Measurements from ENCODE around the gene SSBP3.
A peak's percentile ranks its signal among the peaks of the same experiment; 100 is the strongest.

The SSBP3 gene

DNA sequence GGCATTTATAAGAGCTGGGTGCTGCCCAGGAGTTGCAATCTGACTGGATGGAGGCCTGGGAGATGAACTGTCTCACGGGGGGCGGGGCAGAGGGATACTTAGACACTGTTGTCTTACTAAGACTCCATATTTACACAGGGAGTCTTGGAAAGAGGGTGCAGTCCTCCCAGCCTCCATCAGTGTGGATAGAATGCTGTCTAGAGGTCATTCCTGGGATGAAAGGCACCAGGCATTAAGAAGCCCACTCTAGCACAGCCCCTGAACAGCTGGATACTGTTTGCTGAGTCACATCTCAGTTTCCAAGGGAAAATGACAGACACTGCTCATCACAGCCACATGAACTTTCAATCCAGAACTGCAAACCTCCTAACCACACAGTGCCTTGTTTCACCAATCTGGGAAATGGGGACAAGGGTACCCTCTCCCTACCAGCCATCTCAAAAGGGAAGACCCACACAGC lies 43.3 kb downstream of the SSBP3 start:
- Histone ChIP-seq H3K27ac (ENCODE audit: low read length) (no peak overlapping the region), H3K4me2 (ENCODE audit: insufficient read depth, low read length) (no peak overlapping the region), H3K27me3 (ENCODE audit: insufficient read depth, low read length, poor library complexity) (no peaks in the 10 kb centered on the region), H3K4me1 (ENCODE audit: insufficient read depth, low read length) (no peaks in the 10 kb centered on the region), H4K20me1 (ENCODE audit: insufficient read depth, low read length) (peaks cover 76% of the 10 kb centered on the region), H3K79me2 (ENCODE audit: insufficient read depth, low read length) (peaks cover 97% of the 10 kb centered on the region), H3K9me3 (ENCODE audit: insufficient read depth, low read length, severe bottlenecking) (no peaks in the 10 kb centered on the region), H3K4me3 (ENCODE audit: low read depth in 1 of 2, low read length in 2 of 2) (no peak overlapping the region), H3K9ac (ENCODE audit: low read depth, low read length) (no peak overlapping the region), H2AFZ (ENCODE audit: low read depth, low read length) (no peak overlapping the region), H3K36me3 (ENCODE audit: insufficient read depth, low read length) (peaks cover 36% of the 10 kb centered on the region)
- no peak for DNase-seq
- no peak for TF ChIP-seq EZH2 (IDR thresholded peaks at IDR 0.05; ENCODE audit: borderline replicate concordance, low read depth, low read length, severe bottlenecking)
- TF ChIP-seq, protein P1, sequence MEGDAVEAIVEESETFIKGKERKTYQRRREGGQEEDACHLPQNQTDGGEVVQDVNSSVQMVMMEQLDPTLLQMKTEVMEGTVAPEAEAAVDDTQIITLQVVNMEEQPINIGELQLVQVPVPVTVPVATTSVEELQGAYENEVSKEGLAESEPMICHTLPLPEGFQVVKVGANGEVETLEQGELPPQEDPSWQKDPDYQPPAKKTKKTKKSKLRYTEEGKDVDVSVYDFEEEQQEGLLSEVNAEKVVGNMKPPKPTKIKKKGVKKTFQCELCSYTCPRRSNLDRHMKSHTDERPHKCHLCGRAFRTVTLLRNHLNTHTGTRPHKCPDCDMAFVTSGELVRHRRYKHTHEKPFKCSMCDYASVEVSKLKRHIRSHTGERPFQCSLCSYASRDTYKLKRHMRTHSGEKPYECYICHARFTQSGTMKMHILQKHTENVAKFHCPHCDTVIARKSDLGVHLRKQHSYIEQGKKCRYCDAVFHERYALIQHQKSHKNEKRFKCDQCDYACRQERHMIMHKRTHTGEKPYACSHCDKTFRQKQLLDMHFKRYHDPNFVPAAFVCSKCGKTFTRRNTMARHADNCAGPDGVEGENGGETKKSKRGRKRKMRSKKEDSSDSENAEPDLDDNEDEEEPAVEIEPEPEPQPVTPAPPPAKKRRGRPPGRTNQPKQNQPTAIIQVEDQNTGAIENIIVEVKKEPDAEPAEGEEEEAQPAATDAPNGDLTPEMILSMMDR (IDR thresholded peaks at IDR 0.05; ENCODE audit: borderline replicate concordance, extremely low read depth, low read length, poor library complexity, severe bottlenecking): no peak
- no peak; the same call in 2 of the 3 replicates for ATAC-seq (ENCODE audit: insufficient read depth, low read depth)

GRCh38 chr1:54361342-54361741 lies 44.9 kb downstream of the SSBP3 start:
- H3K4me2 ChIP-seq (ENCODE audit: insufficient read depth, low read length): no peak overlapping the region
- DNase-seq (no peak), ATAC-seq (ENCODE audit: insufficient read depth, low read depth) (no peak)
- no peak overlapping the region for H3K27ac ChIP-seq (ENCODE audit: low read length)
- no peaks in the 10 kb centered on the region for H3K9me3 ChIP-seq (ENCODE audit: insufficient read depth, low read length, severe bottlenecking)
- peaks cover 99% of the 10 kb centered on the region for H3K79me2 ChIP-seq (ENCODE audit: insufficient read depth, low read length)
- H3K27me3 ChIP-seq (ENCODE audit: insufficient read depth, low read length, poor library complexity): no peaks in the 10 kb centered on the region
- peaks cover 46% of the 10 kb centered on the region for H3K36me3 ChIP-seq (ENCODE audit: insufficient read depth, low read length)
- H2AFZ ChIP-seq (ENCODE audit: low read depth, low read length): no peak overlapping the region
- TF ChIP-seq, protein P1 (IDR thresholded peaks at IDR 0.05; ENCODE audit: borderline replicate concordance, extremely low read depth, low read length, poor library complexity, severe bottlenecking): peak; percentile 22
- TF ChIP-seq EZH2 (IDR thresholded peaks at IDR 0.05; ENCODE audit: borderline replicate concordance, low read depth, low read length, severe bottlenecking): no peak
- H3K4me3 ChIP-seq (ENCODE audit: low read depth in 1 of 2, low read length in 2 of 2): no peak overlapping the region
- H4K20me1 ChIP-seq (ENCODE audit: insufficient read depth, low read length): peaks cover 84% of the 10 kb centered on the region
- H3K9ac ChIP-seq (ENCODE audit: low read depth, low read length): no peak overlapping the region
- H3K4me1 ChIP-seq (ENCODE audit: insufficient read depth, low read length): no peaks in the 10 kb centered on the region

DNA sequence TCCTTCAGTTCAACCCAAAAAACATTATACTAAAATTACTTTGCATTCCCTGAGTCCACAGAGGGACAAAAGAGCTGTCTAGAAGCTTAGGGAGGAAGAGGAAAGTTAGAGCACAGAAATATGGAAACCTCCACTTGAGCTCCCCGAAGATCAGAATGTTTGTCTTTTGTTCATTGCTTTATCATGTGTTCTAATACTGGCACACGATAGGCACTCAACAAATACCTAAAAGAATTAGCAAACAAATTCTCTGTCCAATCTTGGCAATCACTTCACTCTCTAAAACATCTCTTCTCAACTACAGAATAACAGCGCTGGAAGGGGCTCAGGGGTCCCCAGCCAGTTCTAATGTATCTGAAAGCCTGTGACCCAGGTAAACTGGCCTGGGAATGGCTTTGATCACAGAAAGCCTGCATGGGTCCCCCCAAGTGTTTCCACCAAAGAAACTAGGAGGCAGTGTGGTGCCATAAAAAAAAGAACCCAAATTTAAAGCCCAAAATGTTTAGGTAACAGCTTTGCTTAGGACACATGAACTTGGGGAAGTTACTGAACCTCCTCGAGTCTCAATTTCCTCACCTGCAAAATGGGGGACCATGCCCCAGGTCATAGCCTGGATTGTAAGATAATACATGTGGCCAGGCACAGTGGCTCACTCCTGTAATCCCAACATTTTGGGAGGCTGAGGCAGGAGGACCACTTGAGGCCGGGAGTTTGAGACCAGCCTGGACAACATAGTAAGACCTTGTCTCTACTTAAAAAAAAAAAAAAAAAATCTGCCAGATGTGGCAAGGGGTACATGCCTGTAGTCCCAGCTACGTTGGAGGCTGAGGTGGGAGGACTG lies 45.8 kb downstream of the SSBP3 start:
- Histone ChIP-seq H4K20me1 (ENCODE audit: insufficient read depth, low read length) (peaks cover 81% of the 10 kb centered on the region), H3K27ac (ENCODE audit: low read length) (no peak overlapping the region), H3K4me1 (ENCODE audit: insufficient read depth, low read length) (no peaks in the 10 kb centered on the region), H3K9me3 (ENCODE audit: insufficient read depth, low read length, severe bottlenecking) (no peaks in the 10 kb centered on the region), H3K4me3 (ENCODE audit: low read depth in 1 of 2, low read length in 2 of 2) (no peak overlapping the region), H3K9ac (ENCODE audit: low read depth, low read length) (no peak overlapping the region), H3K4me2 (ENCODE audit: insufficient read depth, low read length) (no peak overlapping the region), H3K36me3 (ENCODE audit: insufficient read depth, low read length) (peaks cover 46% of the 10 kb centered on the region), H2AFZ (ENCODE audit: low read depth, low read length) (no peak overlapping the region), H3K27me3 (ENCODE audit: insufficient read depth, low read length, poor library complexity) (no peaks in the 10 kb centered on the region), H3K79me2 (ENCODE audit: insufficient read depth, low read length) (peaks cover 99% of the 10 kb centered on the region)
- ATAC-seq (ENCODE audit: insufficient read depth, low read depth) (no peak), DNase-seq (no peak)
- TF ChIP-seq, protein P1 (IDR thresholded peaks at IDR 0.05; ENCODE audit: borderline replicate concordance, extremely low read depth, low read length, poor library complexity, severe bottlenecking): no peak
- TF ChIP-seq EZH2 (IDR thresholded peaks at IDR 0.05; ENCODE audit: borderline replicate concordance, low read depth, low read length, severe bottlenecking): no peak

Data from DND-41 (cell line).